Left lung (tissue), 10 donors: ENCODE data around the gene ETV3L. TPM values are rescaled to one million over a fixed set of nuclear protein-coding genes. Genes with fewer than 3 reads are reported as not detected.

Source experiments
- ATAC-seq: fragments of 200-7000 bp; cut with Tn5 transposase; one replicate; pipeline ENCODE4 v1.9.1; 2020; ENCODE audit warnings: moderate library complexity
- DNase-seq, 4 donors: peaks; one replicate each; pipeline ENCODE4 v3.0.0-alpha.2; 2013 to 2020
- H3K27ac ChIP-seq, 2 donors: fragments of 200-600 bp; sonication (generic) in 1 of 2; one replicate each; pipeline versions ENCODE4 v1.5.0 to v1.8.0; 2020 to 2021
- H3K27me3 ChIP-seq, 2 donors: fragments of 200-600 bp; sonication (generic) in 1 of 2; one replicate each; pipeline versions ENCODE4 v1.5.0 to v1.8.0; 2020 to 2021
- H3K36me3 ChIP-seq, 2 donors: fragments of 200-600 bp; sonication (generic) in 1 of 2; one replicate each; pipeline versions ENCODE4 v1.5.0 to v1.8.0; 2020 to 2021
- H3K4me1 ChIP-seq, 2 donors: fragments of 200-600 bp; one replicate each; pipeline ENCODE4 v1.8.0; 2021
- H3K4me3 ChIP-seq, 2 donors: fragments of 200-600 bp; sonication (generic) in 1 of 2; one replicate each; pipeline versions ENCODE4 v1.5.0 to v1.8.0; 2020 to 2021; ENCODE audit warnings: mild to moderate bottlenecking in 1 of 2
- H3K9me3 ChIP-seq, 2 donors: fragments of 200-600 bp; sonication (generic) in 1 of 2; one replicate each; pipeline versions ENCODE4 v1.5.0 to v1.8.0; 2020 to 2021
- intact Hi-C, 2 donors: fragments of 100-400 bp; cut with DNase I; formaldehyde crosslinking; loops; one replicate each; pipeline versions ENCODE4 v1.11.2 to v1.14.2; 2022
- polyA plus RNA-seq, 6 donors: library from polyadenylated mRNA; unstranded; fragments of 120-200 nt; gene quantifications; one replicate each; pipeline ENCODE4 v1.2.1, GENCODE V29; 2013; ENCODE audit not compliant: insufficient read length in 6 of 6
- total RNA-seq, 2 donors: library from RNA; stranded (reverse); fragmentation: NEBNext Ultra II Directional; extraction: Animal tissue kit (Norgen Biotek cat#: 25700); gene quantifications; one replicate each; pipeline ENCODE4 v1.2.1, GENCODE V29; 2021
- TF ChIP-seq, protein P1 (sequence below), 2 donors: fragments of 200-600 bp; sonication (generic) in 1 of 2; IDR thresholded peaks; one replicate each; pipeline versions ENCODE4 v1.5.0 to v1.8.0; 2021; ENCODE audit warnings: antibody characterized with exemption in 2 of 2
- donor health status: DM: no; HTN: yes; CAD: no.
- donor health status: DM: no; HTN: no; CAD: no.

The ETV3L gene
- total and polyA plus RNA-seq, 8 donors: not detected

DNA sequence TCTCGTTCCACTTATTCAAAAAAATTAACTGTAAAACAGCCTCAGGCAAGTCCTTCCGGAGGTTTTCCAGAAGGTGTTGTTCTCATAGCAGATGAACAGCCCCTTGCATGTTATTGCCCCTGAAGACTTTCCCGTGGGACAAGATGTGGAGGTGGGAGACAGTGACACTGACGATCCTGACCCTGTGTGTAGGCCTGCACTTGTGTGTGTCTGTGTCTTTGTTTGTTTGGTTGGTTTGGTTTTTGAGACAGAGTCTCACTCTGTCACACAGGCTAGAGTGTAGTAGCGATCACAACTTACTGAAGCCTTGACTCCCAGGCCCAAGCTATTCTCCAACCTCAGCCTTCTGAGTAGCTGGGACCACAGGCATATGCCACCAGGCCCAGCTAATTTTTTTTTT lies 12.6 kb downstream of the ETV3L start:
- peaks cover 0 to 9% of the 10 kb centered on the region in 2 donors for H3K4me1 ChIP-seq
- TF ChIP-seq, protein P1, sequence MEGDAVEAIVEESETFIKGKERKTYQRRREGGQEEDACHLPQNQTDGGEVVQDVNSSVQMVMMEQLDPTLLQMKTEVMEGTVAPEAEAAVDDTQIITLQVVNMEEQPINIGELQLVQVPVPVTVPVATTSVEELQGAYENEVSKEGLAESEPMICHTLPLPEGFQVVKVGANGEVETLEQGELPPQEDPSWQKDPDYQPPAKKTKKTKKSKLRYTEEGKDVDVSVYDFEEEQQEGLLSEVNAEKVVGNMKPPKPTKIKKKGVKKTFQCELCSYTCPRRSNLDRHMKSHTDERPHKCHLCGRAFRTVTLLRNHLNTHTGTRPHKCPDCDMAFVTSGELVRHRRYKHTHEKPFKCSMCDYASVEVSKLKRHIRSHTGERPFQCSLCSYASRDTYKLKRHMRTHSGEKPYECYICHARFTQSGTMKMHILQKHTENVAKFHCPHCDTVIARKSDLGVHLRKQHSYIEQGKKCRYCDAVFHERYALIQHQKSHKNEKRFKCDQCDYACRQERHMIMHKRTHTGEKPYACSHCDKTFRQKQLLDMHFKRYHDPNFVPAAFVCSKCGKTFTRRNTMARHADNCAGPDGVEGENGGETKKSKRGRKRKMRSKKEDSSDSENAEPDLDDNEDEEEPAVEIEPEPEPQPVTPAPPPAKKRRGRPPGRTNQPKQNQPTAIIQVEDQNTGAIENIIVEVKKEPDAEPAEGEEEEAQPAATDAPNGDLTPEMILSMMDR (IDR thresholded peaks at IDR 0.05): no peak
- H3K27ac ChIP-seq: no peak overlapping the region
- no peaks in the 10 kb centered on the region for H3K27me3 ChIP-seq
- no peak overlapping the region for H3K4me3 ChIP-seq
- ATAC-seq (no peak), DNase-seq (no peak)
- intact Hi-C loops: no loop called here
- H3K9me3 ChIP-seq: no peaks in the 10 kb centered on the region
- H3K36me3 ChIP-seq: no peaks in the 10 kb centered on the region

DNA sequence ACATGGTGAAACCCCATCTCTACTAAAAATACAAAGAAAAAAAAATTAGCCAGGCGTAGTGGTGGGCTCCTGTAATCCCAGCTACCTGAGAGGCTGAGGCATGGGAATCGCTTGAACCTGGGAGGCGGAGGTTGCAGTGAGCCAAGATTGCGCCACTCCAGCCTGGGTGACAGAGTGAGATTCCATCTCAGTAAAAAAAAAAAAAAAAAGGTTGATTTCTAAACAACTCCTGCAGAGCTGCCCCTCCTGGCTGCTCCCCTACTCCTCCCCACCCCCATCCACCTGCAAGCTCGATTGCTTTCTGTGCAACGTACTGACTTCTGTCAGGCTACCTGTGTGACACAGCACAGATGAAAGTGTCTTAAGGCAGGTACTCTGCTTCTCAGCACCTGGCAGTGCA lies 13.3 kb downstream of the ETV3L start:
- H3K27me3 ChIP-seq: no peaks in the 10 kb centered on the region
- no peak overlapping the region for H3K27ac ChIP-seq
- H3K4me3 ChIP-seq: no peak overlapping the region
- H3K9me3 ChIP-seq: no peaks in the 10 kb centered on the region
- H3K36me3 ChIP-seq: no peaks in the 10 kb centered on the region
- no peak for DNase-seq
- peaks cover 0 to 9% of the 10 kb centered on the region in 2 donors for H3K4me1 ChIP-seq
- ATAC-seq: no peak
- TF ChIP-seq, protein P1 (IDR thresholded peaks at IDR 0.05): no peak
- intact Hi-C loops: no loop called here

DNA sequence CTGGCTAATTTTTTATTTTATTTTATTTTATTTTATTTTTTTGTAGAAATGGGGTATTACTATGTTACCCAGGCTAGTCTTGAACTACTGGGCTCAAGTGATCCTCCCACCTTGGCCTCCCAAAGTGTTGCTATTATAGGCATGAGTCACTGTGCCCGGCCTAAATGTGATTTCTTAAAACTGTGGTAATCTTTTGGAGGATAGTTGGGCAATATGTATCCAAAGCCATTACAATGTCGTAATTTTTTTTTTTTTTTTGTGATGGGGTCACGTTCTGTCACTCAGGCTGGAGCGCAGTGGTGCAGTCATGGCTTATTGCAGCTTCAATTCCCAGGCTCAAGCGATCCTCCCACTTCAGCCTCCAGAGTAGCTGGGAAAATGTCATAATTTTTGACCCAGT lies 14.2 kb downstream of the ETV3L start:
- Histone ChIP-seq H3K4me1 (peaks cover 0 to 9% of the 10 kb centered on the region in 2 donors), H3K9me3 (no peaks in the 10 kb centered on the region), H3K27ac (no peak overlapping the region), H3K4me3 (no peak overlapping the region), H3K27me3 (no peaks in the 10 kb centered on the region), H3K36me3 (no peaks in the 10 kb centered on the region)
- ATAC-seq (no peak), DNase-seq (no peak)
- TF ChIP-seq, protein P1 (IDR thresholded peaks at IDR 0.05): no peak
- intact Hi-C loops: no loop called here

DNA sequence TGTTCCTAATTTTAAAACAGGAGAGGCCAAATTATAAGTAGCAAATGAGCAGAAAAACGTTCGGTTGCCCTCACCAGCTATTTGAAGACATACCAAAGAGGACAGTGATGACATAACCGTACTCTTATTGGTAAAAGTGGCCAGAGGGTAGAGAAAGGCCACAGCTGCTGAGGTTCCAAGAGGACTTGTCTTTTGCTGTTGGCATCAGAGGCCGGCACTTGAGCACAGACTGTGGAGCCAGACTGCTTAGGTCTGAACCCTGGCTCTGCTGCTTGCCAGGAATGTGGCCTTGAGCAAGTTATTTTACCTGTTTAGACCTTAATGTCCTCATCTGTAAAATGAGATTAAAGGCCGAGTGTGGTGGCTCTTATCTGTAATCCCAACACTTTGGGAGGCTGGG lies 14.9 kb downstream of the ETV3L start:
- intact Hi-C loops: no loop called here
- no peak for ATAC-seq
- H3K36me3 ChIP-seq: no peaks in the 10 kb centered on the region
- DNase-seq: no peak
- H3K27me3 ChIP-seq: no peaks in the 10 kb centered on the region
- no peak overlapping the region for H3K4me3 ChIP-seq
- TF ChIP-seq, protein P1 (IDR thresholded peaks at IDR 0.05): no peak
- no peak overlapping the region for H3K27ac ChIP-seq
- H3K4me1 ChIP-seq: peaks cover 0 to 9% of the 10 kb centered on the region in 2 donors
- no peaks in the 10 kb centered on the region for H3K9me3 ChIP-seq

DNA sequence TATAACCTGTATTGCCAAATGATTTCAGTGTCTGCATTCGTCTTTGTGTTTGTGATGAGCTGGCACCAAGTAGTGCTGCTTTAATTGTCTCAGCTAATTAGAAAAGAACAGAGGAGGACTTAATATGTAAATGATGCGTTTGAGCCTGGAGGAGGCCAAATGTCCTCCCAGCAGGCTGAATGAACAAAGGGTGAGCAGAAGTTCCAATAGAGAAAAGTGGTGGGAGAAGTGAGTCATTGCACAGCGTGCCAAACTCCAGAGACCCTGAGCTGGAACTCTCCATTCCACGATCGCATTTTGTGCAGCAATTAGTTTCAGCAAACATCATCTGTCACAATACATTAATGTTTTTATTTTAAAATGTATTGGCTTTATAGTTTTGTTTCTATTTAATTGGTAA lies 17.9 kb downstream of the ETV3L start:
- DNase-seq: no peak
- Histone ChIP-seq H3K27ac (no peak overlapping the region), H3K27me3 (no peaks in the 10 kb centered on the region), H3K4me1 (peaks cover 0 to 9% of the 10 kb centered on the region in 2 donors), H3K36me3 (no peaks in the 10 kb centered on the region), H3K4me3 (no peak overlapping the region), H3K9me3 (no peaks in the 10 kb centered on the region)
- ATAC-seq: no peak
- intact Hi-C loops: no loop called here
- TF ChIP-seq, protein P1 (IDR thresholded peaks at IDR 0.05): no peak
